ENCODE results near the gene ARGLU1.

ARGLU1 gene

DNA sequence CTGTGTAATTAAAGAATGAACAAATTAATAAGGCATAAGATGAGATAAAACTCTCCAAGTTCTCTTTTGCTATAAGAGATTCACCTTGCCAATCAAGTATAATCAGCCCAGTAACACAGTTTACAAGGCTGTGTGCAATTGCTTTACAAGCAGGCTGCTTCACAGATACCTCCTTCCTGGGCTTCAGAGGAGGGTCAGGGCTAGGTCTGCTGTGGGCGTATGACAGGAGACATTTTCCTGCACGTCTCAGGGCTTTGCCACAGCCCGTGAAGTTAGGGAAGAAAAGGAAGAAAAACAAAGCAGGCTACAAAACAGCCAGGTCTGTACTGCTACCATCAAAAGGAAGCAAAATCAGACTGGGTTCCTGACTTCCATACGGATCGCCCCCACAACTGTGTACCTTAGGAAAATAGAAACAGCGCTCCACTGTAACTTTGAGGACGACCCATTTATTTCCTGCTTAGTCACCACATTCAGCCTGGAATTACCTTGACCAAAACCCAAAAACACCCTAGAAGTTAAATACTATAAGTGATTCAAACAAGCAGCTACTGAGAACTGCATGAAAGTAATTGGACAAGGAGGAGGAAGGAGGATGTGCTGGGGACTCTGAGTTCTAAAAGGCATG lies 44.9 kb downstream of the ARGLU1 start:
- no peak for DNase-seq

DNA sequence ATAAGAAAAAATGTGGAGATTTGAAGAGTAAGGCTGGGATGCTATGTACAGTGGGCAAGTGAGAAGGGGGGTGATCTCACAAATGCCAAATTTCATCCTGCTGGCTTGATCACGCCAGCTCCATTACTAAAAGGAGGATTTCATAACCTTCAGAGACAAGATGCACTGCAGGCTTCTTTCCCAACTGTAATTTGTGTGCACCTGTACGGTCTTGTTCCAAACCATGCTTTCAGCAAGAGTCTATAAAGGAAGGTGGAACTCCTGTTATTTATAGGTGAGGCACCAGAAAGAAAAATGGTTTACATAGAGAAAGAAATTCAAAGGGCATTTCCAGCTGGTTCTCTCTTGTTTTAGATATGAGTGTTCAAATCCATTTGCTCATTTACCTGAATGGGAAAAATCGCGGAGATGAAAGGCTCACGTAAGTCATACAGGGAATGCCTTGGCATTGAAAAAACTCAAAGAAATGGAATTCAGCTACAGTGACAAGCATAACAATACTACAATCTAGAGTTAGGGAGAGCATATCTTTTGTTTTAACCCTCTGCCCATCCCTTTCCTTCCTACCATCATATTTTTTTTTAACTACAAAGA lies 45.7 kb downstream of the ARGLU1 start:
- no peak for DNase-seq

DNA sequence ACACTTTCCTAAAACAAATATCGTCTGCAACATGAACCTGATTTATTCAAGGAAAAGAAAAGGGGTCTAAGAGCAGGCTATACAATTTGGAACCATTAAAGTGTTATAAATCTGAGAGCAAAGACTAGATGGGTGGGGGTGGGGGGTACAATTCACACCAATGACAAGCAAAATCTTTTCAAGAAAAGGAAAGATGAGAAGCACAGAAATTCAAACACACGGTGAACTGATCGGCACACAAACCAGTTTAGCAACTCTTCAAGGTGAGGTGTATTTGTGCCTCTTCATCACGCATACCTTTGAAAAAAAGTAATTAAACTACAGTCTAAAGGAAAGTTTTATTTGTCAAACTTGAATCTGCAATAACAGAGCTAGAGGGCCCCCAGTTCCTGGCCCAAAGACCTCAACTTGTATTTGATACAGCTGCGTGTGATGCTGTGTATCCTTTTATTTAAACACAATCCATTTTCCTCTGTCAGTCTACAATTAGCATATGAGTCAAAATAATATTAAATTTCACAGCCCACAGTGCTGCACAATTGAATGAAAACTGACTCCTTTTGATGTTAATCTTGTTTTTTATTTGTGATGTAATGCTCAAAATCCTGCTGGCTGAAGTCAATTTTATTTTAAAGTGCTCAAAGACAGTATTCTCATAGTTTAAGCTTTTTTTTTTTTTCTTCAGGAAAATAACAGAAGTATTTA lies 46.7 kb downstream of the ARGLU1 start:
- DNase-seq, result no peak

DNA sequence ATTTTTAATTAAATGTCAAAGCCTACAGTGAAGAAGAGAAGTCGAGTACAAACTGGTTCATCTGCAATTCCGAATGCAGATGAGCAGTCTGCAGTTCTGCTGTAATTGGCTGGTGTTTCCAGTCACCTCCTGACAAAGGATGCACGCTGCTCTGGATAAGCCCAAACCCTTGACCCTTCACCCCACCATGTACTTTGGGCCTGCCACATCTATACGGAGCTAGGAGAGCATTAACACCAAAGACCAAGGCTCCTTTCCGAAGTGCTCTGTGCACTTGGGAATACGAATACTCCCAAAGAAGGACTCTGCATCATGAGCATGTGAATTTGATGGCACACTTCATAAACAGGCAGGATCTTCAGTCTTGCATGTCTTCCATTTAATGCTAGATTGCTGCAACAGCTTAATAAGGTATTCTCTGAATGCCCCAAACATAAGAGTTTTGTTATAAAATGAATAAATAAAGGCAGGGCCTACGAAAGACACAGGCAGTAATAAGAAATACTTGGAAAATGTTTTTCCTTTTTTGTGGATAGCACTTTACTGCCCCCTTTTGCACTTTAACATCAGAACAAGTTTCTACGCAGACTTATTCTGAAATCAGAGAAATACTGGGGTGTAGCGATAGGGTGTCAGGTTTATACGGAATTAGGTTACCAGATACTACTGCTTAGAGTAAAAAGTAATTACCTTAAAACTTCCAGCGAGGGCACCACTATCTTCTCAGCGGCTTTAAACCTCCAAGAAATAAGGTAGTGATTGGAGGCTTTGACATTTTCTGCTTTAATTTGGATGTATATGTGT lies 47.5 kb downstream of the ARGLU1 start:
- DNase-seq, result no peak

DNA sequence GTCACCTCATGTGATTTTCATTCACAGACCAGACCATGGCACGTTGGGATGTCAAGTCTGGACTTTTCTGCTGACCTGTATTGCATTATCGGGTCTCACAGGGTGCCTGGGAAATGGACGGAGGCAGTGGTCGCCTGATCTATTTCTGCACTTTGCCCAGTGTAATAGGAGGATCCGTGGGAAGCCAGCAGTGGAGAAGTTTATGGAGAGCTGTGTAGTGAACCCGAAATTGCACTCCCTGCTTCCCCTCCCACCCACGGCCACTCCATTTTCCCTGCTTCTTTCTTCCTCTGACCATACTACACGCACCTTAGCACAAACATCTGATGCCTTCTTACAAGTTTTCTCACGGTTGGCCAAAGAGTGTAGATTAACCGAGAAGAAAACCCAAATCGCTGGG lies 49.4 kb downstream of the ARGLU1 start:
- no peak for DNase-seq

DNA sequence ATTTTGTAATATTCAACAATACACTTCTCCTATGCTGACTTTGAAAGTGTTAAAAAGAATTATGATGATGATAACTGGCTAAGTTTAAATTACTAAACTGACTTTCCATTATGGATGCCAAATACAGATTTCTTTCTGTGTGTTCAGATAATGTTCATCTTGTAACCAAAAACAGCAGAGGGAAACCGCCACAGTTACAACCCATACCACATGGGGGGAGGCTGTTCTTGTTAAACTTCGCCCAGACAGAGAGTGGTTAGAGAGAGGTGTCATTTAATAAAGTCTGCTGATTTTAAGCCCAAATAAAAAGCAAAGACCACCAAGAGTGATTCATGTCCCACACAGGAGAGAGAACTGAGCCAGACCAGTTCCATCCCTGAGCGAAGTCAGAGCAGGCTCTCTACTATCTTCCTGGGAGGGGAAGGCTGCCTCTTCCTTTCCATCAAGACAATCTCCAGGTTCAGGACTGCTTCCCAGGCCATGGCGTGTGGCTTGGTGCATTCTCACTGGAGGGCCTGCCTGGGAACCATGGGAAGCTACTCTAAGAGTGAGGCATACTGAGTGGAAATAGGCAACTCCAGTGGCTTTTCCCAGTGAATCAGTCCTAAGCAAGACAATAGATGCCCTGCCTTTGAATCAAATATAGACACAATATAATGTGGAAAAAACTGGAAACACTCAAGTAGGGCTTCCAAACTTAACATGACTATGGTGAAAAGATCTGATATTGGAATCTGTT lies 50.7 kb downstream of the ARGLU1 start:
- DNase-seq, result no peak

DNA sequence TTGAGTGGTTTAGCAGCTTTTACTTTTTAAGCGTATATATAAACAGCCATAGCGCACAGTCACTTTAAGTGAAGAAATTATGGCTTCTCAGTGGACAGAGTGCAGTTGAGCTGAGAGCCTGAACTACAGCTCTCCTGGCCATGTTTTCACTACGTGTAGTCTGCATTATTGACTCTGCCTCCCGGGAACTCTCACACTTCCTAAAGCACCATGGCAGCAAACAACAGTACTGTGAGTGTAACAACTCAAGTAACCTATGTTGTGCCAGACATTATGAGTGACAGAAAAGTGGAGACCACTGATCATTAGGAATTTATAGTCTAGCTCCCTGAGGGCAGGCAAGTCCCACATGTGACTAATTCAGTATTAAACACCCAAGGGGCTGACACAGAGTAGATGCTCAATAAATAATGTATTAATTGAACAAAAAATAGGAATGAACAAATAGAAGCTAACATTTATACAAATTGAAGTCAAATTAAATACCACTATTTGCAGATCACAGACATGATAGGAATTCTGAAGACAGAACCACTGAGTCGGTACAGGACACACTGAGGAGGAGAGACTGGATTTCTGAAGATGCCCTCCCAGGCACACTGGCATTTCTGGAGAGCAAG lies 52.2 kb downstream of the ARGLU1 start:
- DNase-seq, result no peak

DNA sequence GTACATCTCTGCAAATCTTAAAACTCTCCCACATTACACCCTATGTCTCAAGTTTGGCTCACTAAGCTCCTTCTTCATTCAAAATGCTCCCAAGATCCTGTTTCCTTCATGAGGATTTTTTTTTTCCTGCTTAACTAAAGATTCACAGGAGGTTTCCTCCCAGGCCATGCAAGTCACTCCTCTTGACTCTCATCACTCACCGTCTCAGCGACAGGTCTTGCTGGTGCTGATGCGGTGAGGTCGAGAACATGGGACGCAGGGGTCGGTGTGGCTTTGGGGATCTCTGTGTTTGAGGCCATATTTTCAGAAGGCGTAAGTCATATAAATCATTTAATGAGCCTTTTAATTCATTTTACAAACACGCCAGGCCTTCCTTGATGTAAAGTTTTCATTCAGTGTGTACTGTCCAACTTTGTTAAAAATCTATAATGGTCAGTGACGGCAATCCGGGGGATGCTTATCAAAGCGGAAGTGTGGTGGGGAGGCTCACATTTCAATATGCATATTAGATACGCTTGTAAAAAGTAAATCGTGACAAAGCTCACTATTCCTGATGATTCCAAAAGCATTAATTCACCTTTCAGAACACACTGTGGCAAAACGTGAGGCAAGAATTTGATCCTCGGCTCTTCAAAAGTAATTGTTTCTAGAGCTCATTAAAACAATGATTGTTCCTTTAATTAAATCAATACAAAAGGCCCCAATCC lies 52.9 kb downstream of the ARGLU1 start:
- no peak for DNase-seq

DNA sequence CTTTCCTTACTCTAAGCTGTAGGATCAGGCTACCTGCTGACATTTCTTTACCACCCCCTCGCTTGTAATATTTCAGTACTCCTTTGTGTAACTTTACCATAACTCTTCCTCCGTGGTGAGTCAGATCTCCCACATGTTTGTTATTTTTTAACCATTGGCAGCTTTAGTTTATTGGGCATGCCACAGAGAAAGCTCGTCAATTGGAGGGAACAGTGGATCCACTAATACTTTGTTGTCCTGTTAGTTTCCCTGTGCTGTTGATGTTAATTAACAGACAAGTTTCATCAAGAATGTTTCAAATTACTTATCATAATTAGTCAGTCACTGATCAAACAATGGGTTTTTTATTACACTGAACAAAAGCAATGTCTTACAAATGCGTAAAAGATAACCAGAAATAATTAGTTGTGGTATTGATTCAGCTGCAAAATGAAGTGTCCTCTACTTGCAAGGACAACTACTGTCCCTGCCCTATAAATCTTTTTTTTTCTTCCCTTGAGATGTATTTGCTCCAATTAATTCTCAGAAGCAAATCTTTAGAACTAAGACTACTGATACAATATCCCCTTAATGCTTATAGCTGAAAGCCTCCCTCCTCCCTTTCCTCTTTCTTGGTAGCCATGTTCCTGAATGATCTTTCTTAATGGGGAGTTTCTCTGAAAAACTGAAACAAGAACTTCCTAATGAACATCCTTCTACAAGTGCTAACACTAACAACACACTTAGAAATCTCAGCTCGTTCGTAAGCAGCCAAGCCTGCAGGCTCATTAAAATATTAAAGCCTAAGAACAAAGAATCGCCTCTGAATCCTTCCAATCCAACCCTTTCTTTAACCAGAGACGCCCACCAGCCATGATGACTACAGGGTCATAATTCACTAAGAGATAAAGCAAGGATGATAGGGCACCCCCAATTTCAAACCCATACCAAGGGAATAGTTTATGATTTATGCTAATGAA lies 54.6 kb downstream of the ARGLU1 start:
- no peak for DNase-seq

DNA sequence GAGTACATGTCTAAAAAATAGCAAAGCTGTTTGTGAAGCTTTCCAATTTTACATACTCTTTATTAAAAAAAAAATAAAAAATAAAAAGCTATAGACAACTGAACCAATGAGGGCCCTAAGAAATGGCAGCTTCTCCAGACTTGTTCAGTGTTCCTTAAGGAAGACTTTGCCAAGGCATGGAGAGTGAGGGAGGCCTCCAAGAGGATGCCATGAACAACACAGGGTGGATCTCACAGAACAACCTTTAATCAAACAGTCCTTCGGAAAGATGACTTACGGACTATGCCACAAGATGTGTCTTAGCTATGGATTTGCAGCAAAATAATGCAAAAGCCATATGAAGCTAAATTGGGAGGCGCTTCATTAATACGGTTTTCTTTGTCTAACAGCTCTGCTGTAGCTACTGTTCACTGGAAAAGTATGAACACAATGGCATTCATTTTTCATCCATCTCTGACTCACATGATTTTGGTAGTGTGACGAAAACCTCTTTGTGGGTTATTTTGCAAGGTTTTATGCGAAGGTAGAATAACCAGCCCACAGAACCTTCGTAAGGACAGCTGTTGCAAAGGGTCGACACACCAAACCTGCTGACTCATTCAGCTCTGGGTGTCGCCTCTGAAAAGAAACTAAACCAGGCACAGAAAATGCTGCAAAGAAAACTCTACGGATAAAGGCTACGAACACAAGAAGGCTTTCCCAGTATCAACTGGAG lies 60.2 kb downstream of the ARGLU1 start:
- no peak for DNase-seq

DNA sequence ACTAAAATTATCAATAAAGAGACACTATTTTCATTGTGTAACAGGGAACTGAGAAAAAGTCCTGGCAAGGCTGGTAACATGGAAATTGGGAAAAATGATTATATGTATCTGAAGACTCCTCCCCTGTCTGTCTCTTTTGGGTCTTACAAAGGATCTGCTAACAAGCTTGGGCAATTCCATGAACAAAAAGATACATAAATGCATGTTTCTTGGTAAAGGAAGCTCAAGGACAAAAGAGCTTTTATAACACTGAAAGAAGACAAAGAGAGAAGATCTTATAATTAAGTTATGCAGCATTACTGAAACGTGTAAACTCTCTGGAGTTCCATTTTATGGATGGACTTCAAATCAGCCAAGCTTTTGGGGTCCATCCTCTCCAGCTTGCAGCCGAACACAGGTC lies 61.7 kb downstream of the ARGLU1 start:
- DNase-seq, result no peak

DNA sequence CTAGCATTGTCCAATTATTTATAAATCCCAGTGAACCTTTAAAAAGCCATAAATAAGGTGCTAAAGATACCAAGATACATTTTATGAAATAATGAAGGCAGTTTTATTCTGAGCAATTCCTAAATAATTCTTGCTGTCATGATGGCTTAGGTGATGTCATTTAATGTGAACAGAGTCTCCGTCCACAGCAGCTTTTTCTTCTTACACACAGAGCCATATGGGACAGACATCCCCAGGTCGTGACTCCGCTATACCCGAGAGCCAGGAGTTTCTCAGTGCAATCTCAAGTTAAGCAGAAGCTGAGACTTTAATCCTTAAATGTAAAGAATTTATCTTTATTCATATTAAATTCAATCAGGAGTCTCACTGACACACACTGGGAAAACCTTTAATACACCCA lies 62.2 kb downstream of the ARGLU1 start:
- no peak for DNase-seq

DNA sequence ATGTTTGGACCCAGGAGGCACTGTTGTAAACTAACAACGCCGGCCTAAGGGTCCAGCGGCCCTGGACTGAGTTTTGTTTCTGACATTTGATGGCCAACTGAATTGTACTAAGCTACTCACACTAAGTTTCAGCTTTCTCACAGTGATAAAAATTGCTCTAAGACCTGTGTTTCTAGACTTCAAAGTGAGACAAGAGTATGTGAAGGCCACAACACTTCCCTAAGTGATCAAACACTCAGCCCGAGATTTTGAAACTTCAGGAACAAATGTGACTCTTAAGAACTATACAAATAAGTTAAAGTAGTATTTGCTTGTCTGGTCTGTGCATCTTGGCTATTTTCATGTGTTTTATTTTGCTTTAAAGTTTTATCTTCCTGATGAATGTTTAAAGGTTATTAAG lies 62.6 kb downstream of the ARGLU1 start:
- DNase-seq, result no peak

DNA sequence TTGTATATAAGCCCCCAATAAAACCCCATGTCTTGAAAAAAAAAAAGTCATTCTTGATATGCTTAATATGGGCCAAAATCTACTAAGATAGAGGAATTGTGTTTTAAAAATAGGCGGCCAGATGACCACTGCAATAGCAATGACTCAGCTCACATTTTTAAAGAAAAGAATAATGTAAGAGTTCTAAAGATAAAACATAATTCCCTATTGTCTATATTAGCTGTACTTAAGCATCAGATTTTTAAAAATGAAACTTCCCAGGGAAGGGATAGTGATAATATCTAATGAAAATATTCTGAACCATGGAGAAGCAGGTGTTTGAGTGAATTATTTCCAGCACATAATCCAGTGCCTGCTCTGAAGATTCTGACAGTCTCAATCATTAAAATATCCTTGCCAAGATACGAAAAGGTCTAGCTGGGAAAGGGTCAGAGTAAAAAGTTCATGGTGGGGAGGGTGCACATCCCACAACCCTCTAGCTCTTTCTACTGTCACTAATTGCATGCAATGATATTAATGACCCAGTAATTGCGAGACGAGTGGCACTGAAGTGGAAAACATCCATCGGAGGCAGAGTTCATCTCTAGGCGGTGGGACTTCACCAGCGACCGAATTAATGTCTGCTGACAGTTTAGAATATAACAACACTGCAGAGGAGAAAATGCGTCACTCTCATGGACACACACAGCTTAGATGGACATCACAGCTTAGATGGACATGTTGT lies 64.0 kb downstream of the ARGLU1 start:
- DNase-seq, result no peak

DNA sequence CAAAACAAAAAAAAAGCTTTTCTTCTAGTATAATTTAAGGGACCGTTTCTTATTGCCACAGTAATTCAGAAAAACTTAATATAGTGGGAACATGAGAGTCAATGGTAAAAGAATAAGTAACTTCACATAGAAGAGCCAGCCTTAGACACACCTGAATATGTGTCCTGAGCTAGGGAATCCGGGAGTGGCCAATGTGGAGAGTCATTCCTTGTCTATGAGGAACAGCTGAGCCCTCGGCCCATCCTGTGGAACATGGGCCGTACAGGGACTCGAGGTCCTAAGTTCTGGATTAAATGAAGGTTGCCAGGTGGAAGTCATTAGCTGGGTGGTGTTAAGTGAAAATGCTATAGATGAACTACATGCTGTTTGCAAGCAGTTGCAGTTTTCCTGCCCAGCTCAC lies 64.7 kb downstream of the ARGLU1 start:
- DNase-seq, result no peak

DNA sequence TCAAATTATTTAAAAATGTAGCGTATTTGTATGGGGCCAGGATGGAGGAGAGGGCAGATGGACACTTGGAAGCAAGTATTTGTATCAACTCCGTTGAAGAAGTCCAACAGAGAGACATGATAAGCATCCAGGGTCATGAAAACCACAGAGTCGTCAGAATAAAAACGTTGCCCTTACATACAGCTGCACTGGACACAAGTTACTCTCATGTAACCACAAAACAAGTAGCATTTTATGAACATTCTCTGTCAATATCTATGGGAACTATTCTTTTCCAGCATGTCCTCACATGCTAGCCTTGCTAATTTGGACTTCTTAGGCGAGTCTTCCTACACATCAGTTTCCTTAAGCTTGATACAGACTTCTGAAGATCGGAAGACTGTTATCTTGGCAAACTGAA lies 67.5 kb downstream of the ARGLU1 start:
- DNase-seq, result no peak

DNA sequence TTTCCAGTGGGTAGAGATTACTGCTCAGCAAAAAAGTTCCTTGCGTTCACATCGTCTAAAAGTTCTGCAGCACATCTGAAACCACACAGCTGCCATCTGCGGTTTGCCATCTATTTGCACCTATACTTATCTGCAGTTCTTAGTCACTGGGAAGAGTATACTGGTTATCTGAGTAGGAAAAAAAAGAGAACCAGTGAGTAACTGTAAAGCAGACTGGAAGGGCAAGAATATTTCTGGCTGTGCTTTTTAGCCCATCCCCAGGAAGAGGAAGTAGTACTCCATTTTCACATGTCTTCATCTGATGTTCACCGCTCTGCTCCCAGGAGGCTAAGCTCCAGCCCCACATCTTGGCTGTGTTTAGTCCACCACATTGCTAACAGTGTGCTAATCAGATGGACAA lies 68.0 kb downstream of the ARGLU1 start:
- no peak for DNase-seq

DNA sequence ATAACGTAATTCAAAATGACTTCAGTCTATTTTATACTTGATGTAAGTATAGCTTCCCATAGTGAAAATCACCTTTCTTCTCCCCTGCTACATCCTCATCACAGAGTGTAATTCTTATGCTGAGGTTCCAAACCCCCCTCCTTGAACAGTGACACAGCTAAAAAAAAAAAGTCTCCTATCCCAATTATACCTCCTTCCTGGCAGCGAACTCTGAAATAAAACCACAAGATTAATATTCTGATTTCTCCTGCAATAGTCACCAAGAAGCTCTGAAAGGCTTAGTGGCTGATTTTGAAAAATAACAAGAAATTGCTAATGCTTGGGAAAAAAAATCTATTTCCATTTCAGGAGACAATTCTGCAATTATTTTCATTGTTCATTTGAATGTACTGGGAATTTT lies 68.8 kb downstream of the ARGLU1 start:
- no peak for DNase-seq

DNA sequence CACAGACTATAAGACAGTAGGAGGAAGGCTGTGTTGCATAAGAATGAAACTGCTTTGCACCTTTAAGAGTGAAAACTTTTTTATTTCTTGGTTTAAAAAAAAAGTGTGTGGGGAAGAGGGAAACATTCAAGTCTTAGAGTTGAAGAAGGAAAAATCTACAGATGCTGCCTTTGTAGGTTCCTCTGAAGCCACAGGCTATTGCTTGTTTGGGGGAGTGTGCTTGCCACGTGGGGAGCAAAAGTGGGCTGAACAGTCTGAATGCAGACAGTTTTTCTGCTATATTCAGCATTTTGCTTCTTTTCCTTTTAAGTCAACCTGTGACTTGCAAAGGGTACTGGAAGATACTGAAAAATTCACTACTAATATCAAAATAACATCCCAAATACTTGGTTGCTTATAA lies 69.4 kb downstream of the ARGLU1 start:
- DNase-seq, result no peak

Measured in NCI-H446 (cell line).